GM12878 (cell line): ENCODE results near the gene PTPRM. TPM values are rescaled to one million over a fixed set of nuclear protein-coding genes. Genes with fewer than 3 reads are reported as not detected.

Experiments
- ATAC-seq: fragments of 200-7000 bp; cut with Tn5 transposase; 3 replicates; pipeline ENCODE4 v1.9.1; 2020; ENCODE audit warnings: mild to moderate bottlenecking, moderate library complexity
- BruUV-seq: library from RNA; stranded (reverse); fragments of 400-500 nt; replicated peaks from 2 replicates; lab custom pipeline; 2021; lab: Mats Ljungman, UMichigan
- CTCF ChIA-PET: fragments of 300-600 bp; sonication (Branson Sonifier 250); formaldehyde crosslinking; extraction: SDS; loops from one replicate; lab custom pipeline; 2021; ENCODE audit warnings: inconsistent platforms; lab: Yijun Ruan, JAX
- POLR2A ChIA-PET: fragments of 350-600 bp; formaldehyde crosslinking; extraction: SDS; loops from one replicate; lab custom pipeline; 2021; ENCODE audit warnings: inconsistent platforms; lab: Charles Lee
- RAD21 ChIA-PET: fragments of 300-600 bp; sonication (Branson Sonifier 250); formaldehyde crosslinking; loops from one replicate; lab custom pipeline; 2023; ENCODE audit warnings: antibody characterized with exemption; ENCODE audit not compliant: unreplicated experiment; lab: Charles Lee
- SMC1A ChIA-PET: fragments of 300-600 bp; sonication (Branson Sonifier 250); formaldehyde crosslinking; loops from one replicate; lab custom pipeline; 2023; ENCODE audit not compliant: unreplicated experiment, uncharacterized antibody; lab: Charles Lee
- DNase-seq: peaks from one replicate; pipeline ENCODE4 v3.0.0-alpha.2; 2011; ENCODE audit warnings: low read depth, low spot score
- FAIRE-seq: peaks from 3 replicates; lab custom pipeline; 2011; peaks lifted over from hg19 to GRCh38; lab: Jason Lieb, UNC
- H2AFZ ChIP-seq: 2 replicates; pipeline ENCODE4 v1.6.0; 2011; ENCODE audit warnings: low read depth, low read length, control low read depth; ENCODE audit not compliant: control insufficient read depth
- H3K27ac ChIP-seq: 2 replicates; pipeline ENCODE4 v1.5.1; 2011; ENCODE audit warnings: control low read depth; ENCODE audit not compliant: control insufficient read depth, insufficient read depth
- H3K27me3 ChIP-seq, 2 experiments: replicated peaks in 1 of 2; 2 replicates each; pipeline versions ENCODE4 v1.6.0 to v1.6.1; 2011; ENCODE audit warnings: low read length in 1 of 2; ENCODE audit not compliant: control insufficient read depth in 2 of 2, insufficient read depth in 2 of 2
- H3K36me3 ChIP-seq, 2 experiments: 2 replicates each; pipeline ENCODE4 v1.5.1; 2011; ENCODE audit warnings: low read length in 1 of 2; ENCODE audit not compliant: control insufficient read depth in 2 of 2, insufficient read depth in 2 of 2
- H3K4me1 ChIP-seq: 2 replicates; pipeline ENCODE4 v1.6.1; 2011; ENCODE audit warnings: mild to moderate bottlenecking, low read length, moderate library complexity, mixed read lengths; ENCODE audit not compliant: control insufficient read depth, insufficient read depth
- H3K4me2 ChIP-seq: 2 replicates; pipeline ENCODE4 v1.6.0; 2011; ENCODE audit warnings: control low read depth; ENCODE audit not compliant: control insufficient read depth, insufficient read depth
- H3K4me3 ChIP-seq: fragments of 200-600 bp; sonication (generic); 2 replicates; pipeline ENCODE4 v1.5.1; 2016
- H3K79me2 ChIP-seq: 2 replicates; pipeline ENCODE4 v1.6.0; 2011; ENCODE audit warnings: low read length; ENCODE audit not compliant: control insufficient read depth, insufficient read depth
- H3K9ac ChIP-seq: 2 replicates; pipeline ENCODE4 v1.8.0; 2011; ENCODE audit warnings: low read length, control low read depth, mixed read lengths; ENCODE audit not compliant: control insufficient read depth, insufficient read depth
- H3K9me3 ChIP-seq: replicated peaks from 3 replicates; pipeline ENCODE4 v1.5.1; 2011; ENCODE audit warnings: mild to moderate bottlenecking, low read length; ENCODE audit not compliant: control insufficient read depth, insufficient read depth
- H4K20me1 ChIP-seq: 2 replicates; pipeline ENCODE4 v1.6.0; 2011; ENCODE audit not compliant: control insufficient read depth, insufficient read depth
- BHLHE40 ChIP-seq, 2 experiments: fragments of 450-650 bp in 1 of 2; IDR thresholded peaks; 2 replicates each; pipeline ENCODE4 v1.6.1; 2011 to 2017; ENCODE audit warnings: low read depth in 2 of 2, borderline replicate concordance in 1 of 2, improper control_type of control experiment in 1 of 2, low read length in 1 of 2, mild to moderate bottlenecking in 1 of 2
- CEBPB ChIP-seq, 2 experiments: fragments of 150-350 bp in 1 of 2; IDR thresholded peaks; 2 replicates each; pipeline ENCODE4 v1.6.1; 2012 to 2014; ENCODE audit warnings: low read depth in 2 of 2, low read length in 2 of 2, borderline replicate concordance in 1 of 2, inconsistent platforms in 1 of 2
- E4F1 ChIP-seq: fragments of 450-650 bp; IDR thresholded peaks from 2 replicates; pipeline ENCODE4 v1.6.1; 2018; ENCODE audit warnings: borderline replicate concordance, mild to moderate bottlenecking; ENCODE audit not compliant: partially characterized antibody
- PML ChIP-seq: IDR thresholded peaks from 2 replicates; pipeline ENCODE4 v1.6.1; 2012; ENCODE audit warnings: low read length, inconsistent platforms
- PRDM15 ChIP-seq: fragments of 450-650 bp; formaldehyde crosslinking; IDR thresholded peaks from 2 replicates; pipeline ENCODE4 v1.4.0; 2020; ENCODE audit warnings: mild to moderate bottlenecking, moderate library complexity
- SRF ChIP-seq, 2 experiments: IDR thresholded peaks; 2 replicates each; pipeline ENCODE4 v1.6.1; 2011; ENCODE audit warnings: low read depth in 2 of 2, low read length in 2 of 2, mild to moderate bottlenecking in 1 of 2, moderate library complexity in 1 of 2
- WGBS: methylation state at CpG from one replicate; pipeline ENCODE4 v1.1.6; 2016; ENCODE audit warnings: low lambda C conversion rate; ENCODE audit not compliant: insufficient replicate concordance, insufficient coverage; ENCODE audit errors: missing lambda C conversion rate; 5-methylcytosine and 5-hydroxymethylcytosine counted together
- in situ Hi-C: fragments of 300-500 bp; cut with MboI; formaldehyde crosslinking; loops from 9 replicates; pipeline ENCODE4 v1.14.3; 2018; ENCODE audit warnings: mixed read lengths
- intact Hi-C: fragments of 100-400 bp; cut with micrococcal nuclease; formaldehyde crosslinking; loops from one replicate; pipeline ENCODE4 v1.14.2; 2022; ENCODE audit not compliant: unreplicated experiment
- polyA plus RNA-seq, 11 experiments: library from polyadenylated mRNA; depleted of rRNA in 4 of 11; unstranded in 6 of 11; stranded (reverse) in 5 of 11; fragments of >200 nt; fragmentation: Nextera tagmentation in 4 of 11; fragmentation: Illumina TruSeq in 1 of 11; extraction: Ambion mirVana in 4 of 11; extraction: Trizol in 1 of 11; gene quantifications; 1 replicate in 1 of 11; 2 replicates in 10 of 11; pipeline versions ENCODE4 v1.2.1 to v1.2.3, GENCODE V29; 2011 to 2016; ENCODE audit warnings: inconsistent platforms in 2 of 11, missing spikeins in 2 of 11, low read depth in 1 of 11
- total RNA-seq, 4 experiments: library from RNA; depleted of rRNA in 3 of 4; stranded (reverse); fragments of >200 nt in 3 of 4; fragmentation: Illumina TruSeq in 1 of 4; extraction: Trizol in 1 of 4; gene quantifications; 2 replicates each; pipeline versions ENCODE4 v1.2.1 to v1.2.3, GENCODE V29; 2013 to 2021
- TF ChIP-seq, protein P1 (sequence below): IDR thresholded peaks from 2 replicates; pipeline ENCODE4 v1.6.1; 2011; ENCODE audit warnings: low read depth, low read length, improper control_type of control experiment, borderline replicate concordance
- TF ChIP-seq, protein P2 (sequence below): fragments of 450-650 bp; IDR thresholded peaks from 2 replicates; pipeline ENCODE4 v1.6.1; 2018; ENCODE audit warnings: mild to moderate bottlenecking, low read depth, moderate library complexity; ENCODE audit not compliant: partially characterized antibody
- TF ChIP-seq, protein P3 (sequence below): IDR thresholded peaks from 2 replicates; pipeline ENCODE4 v1.6.1; 2012; ENCODE audit warnings: low read depth, low read length, improper control_type of control experiment

Gene PTPRM
- total and polyA plus RNA-seq, 10 of the 15 experiments (the other 5 are each of a cell fraction or from before 2014, with no cell fraction given) = 0.07 to 22.6 (median 0.60) TPM

DNA sequence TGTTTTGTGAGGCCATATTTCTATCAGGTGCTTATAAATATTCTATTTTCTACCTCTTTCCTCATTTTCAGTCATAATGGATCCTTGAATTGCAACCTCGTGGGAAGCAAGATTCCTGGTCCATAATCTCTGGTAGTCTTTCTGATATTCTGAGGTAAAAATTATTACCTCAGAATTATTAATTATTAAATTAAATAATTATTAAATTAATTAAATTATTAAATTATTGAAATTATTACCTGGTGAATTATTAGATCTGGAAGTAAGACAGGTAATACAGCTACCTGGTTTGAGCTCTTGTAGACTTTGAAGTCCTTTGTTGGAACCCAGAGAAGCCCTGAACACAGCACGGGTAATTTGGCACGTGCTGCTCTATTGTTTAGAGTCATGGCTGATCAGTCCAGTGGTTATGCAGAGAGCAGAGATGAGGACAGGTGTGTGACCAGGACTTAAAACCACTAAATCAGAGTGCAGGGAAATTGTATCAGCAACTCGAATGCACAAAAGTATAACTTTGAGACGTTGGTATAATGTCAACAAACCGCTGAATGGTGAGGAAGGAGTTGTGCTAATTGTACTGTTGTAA, 46.8 kb upstream of the PTPRM start:
- H3K27ac ChIP-seq = no peak overlapping the region
- H3K4me3 ChIP-seq = no peak overlapping the region
- intact Hi-C loops (no loop called here), in situ Hi-C loops (no loop called here)
- H3K9me3 ChIP-seq = no peaks in the 10 kb centered on the region
- no peak for DNase-seq
- H3K4me1 ChIP-seq = no peaks in the 10 kb centered on the region
- H3K9ac ChIP-seq = no peak overlapping the region
- no peak for FAIRE-seq
- no peaks in the 10 kb centered on the region for H3K27me3 ChIP-seq
- H3K4me2 ChIP-seq = no peak overlapping the region
- H2AFZ ChIP-seq = no peak overlapping the region
- ChIA-PET CTCF (no interaction called here), POLR2A (no interaction called here), SMC1A (no interaction called here), RAD21 (no interaction called here)
- no peaks in the 10 kb centered on the region for H3K36me3 ChIP-seq
- BruUV-seq = no TSS peak
- ATAC-seq = no peak
- H4K20me1 ChIP-seq = no peaks in the 10 kb centered on the region
- H3K79me2 ChIP-seq = no peaks in the 10 kb centered on the region
- WGBS = 26% methylated on average over 6 of the region's 6 CpGs
- TF ChIP-seq PML = no peak
- TF ChIP-seq BHLHE40 (IDR thresholded peaks at IDR 0.05; ENCODE audit: borderline replicate concordance in 1 of 2, low read depth in 2 of 2, low read length in 1 of 2) = no peak; a peak in 1 of 4 replicates
- no peak for TF ChIP-seq PRDM15 (CRISPR knock-in tag)
- no peak for TF ChIP-seq E4F1
- TF ChIP-seq, protein P1, sequence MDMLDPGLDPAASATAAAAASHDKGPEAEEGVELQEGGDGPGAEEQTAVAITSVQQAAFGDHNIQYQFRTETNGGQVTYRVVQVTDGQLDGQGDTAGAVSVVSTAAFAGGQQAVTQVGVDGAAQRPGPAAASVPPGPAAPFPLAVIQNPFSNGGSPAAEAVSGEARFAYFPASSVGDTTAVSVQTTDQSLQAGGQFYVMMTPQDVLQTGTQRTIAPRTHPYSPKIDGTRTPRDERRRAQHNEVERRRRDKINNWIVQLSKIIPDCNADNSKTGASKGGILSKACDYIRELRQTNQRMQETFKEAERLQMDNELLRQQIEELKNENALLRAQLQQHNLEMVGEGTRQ = no peak
- no peak for TF ChIP-seq SRF (IDR thresholded peaks at IDR 0.05; ENCODE audit: low read depth in 2 of 2, low read length in 2 of 2)
- TF ChIP-seq, protein P2, sequence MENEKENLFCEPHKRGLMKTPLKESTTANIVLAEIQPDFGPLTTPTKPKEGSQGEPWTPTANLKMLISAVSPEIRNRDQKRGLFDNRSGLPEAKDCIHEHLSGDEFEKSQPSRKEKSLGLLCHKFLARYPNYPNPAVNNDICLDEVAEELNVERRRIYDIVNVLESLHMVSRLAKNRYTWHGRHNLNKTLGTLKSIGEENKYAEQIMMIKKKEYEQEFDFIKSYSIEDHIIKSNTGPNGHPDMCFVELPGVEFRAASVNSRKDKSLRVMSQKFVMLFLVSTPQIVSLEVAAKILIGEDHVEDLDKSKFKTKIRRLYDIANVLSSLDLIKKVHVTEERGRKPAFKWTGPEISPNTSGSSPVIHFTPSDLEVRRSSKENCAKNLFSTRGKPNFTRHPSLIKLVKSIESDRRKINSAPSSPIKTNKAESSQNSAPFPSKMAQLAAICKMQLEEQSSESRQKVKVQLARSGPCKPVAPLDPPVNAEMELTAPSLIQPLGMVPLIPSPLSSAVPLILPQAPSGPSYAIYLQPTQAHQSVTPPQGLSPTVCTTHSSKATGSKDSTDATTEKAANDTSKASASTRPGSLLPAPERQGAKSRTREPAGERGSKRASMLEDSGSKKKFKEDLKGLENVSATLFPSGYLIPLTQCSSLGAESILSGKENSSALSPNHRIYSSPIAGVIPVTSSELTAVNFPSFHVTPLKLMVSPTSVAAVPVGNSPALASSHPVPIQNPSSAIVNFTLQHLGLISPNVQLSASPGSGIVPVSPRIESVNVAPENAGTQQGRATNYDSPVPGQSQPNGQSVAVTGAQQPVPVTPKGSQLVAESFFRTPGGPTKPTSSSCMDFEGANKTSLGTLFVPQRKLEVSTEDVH = no peak
- TF ChIP-seq, protein P3, sequence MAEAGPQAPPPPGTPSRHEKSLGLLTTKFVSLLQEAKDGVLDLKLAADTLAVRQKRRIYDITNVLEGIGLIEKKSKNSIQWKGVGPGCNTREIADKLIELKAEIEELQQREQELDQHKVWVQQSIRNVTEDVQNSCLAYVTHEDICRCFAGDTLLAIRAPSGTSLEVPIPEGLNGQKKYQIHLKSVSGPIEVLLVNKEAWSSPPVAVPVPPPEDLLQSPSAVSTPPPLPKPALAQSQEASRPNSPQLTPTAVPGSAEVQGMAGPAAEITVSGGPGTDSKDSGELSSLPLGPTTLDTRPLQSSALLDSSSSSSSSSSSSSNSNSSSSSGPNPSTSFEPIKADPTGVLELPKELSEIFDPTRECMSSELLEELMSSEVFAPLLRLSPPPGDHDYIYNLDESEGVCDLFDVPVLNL = no peak
- no peak for TF ChIP-seq CEBPB (IDR thresholded peaks at IDR 0.05; ENCODE audit: borderline replicate concordance in 1 of 2, low read depth in 2 of 2, low read length in 2 of 2)
